Measurements from ENCODE around the gene WDR43. TPM values are rescaled to one million over a fixed set of nuclear protein-coding genes. Genes with fewer than 3 reads are reported as not detected.

The WDR43 gene
- total and polyA plus RNA-seq, 4 donors: 11.1 to 43.1 (median 17.5) TPM

DNA sequence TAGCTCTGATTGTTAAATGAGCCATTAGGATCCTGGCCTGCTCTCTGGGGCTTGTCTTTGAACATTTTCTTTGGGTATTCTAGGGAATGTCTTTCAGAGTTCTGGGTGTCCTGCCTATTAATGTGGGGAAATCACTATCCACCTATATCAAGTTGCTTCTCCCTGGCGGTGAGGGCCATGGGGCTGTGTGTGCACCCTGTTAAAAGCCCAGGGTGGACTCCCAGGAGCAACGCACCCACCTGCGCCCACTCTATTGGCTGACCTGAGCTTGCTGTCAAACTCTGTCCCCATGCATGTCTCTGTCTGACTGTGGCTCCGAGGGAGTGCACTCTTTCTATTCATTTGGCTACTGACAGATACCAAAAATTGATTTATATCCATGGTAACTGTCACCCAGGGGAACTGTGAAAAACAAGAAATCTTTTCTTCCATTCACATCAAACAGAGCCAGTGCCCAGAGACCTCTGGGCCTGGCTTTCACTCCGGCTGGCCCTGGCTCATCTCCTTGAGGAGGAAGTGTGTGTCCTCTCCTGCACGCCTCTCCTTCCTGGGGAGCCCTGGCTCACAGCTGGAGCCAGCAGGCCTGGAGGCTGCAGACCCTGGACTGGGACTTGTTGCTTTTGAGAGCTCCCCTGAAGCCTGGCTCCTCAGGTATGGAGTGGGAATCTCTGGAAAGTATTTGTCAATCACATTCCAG is 76.1 kb downstream of the WDR43 start:
- no peak overlapping the region for H3K4me3 ChIP-seq (ENCODE audit: low read depth in 1 of 3, low read length in 3 of 3)
- no peak for TF ChIP-seq HNF4A (conservative IDR thresholded peaks at IDR 0.05)
- TF ChIP-seq FOXA2 (IDR thresholded peaks at IDR 0.05): no peak
- no peak for TF ChIP-seq FOXA1 (IDR thresholded peaks at IDR 0.05)
- TF ChIP-seq SP1 (IDR thresholded peaks at IDR 0.05): no peak
- no peak for TF ChIP-seq YY1 (IDR thresholded peaks at IDR 0.05)
- no peak for TF ChIP-seq JUND (IDR thresholded peaks at IDR 0.05)
- TF ChIP-seq HNF4G (IDR thresholded peaks at IDR 0.05): no peak
- TF ChIP-seq, protein P1, sequence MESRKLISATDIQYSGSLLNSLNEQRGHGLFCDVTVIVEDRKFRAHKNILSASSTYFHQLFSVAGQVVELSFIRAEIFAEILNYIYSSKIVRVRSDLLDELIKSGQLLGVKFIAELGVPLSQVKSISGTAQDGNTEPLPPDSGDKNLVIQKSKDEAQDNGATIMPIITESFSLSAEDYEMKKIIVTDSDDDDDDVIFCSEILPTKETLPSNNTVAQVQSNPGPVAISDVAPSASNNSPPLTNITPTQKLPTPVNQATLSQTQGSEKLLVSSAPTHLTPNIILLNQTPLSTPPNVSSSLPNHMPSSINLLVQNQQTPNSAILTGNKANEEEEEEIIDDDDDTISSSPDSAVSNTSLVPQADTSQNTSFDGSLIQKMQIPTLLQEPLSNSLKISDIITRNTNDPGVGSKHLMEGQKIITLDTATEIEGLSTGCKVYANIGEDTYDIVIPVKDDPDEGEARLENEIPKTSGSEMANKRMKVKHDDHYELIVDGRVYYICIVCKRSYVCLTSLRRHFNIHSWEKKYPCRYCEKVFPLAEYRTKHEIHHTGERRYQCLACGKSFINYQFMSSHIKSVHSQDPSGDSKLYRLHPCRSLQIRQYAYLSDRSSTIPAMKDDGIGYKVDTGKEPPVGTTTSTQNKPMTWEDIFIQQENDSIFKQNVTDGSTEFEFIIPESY (IDR thresholded peaks at IDR 0.05): no peak
- TF ChIP-seq EGR1 (IDR thresholded peaks at IDR 0.05; ENCODE audit: low read depth in 2 of 2): no peak
- TF ChIP-seq, protein P2, sequence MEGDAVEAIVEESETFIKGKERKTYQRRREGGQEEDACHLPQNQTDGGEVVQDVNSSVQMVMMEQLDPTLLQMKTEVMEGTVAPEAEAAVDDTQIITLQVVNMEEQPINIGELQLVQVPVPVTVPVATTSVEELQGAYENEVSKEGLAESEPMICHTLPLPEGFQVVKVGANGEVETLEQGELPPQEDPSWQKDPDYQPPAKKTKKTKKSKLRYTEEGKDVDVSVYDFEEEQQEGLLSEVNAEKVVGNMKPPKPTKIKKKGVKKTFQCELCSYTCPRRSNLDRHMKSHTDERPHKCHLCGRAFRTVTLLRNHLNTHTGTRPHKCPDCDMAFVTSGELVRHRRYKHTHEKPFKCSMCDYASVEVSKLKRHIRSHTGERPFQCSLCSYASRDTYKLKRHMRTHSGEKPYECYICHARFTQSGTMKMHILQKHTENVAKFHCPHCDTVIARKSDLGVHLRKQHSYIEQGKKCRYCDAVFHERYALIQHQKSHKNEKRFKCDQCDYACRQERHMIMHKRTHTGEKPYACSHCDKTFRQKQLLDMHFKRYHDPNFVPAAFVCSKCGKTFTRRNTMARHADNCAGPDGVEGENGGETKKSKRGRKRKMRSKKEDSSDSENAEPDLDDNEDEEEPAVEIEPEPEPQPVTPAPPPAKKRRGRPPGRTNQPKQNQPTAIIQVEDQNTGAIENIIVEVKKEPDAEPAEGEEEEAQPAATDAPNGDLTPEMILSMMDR (IDR thresholded peaks at IDR 0.05; ENCODE audit: low read depth, low read length, missing input control): no peak
- TF ChIP-seq RXRA (IDR thresholded peaks at IDR 0.05): no peak
- no peak for TF ChIP-seq TAF1 (conservative IDR thresholded peaks at IDR 0.05)
- no peak for TF ChIP-seq RAD21 (IDR thresholded peaks at IDR 0.05)
- TF ChIP-seq NR2F2 (IDR thresholded peaks at IDR 0.05): no peak
- TF ChIP-seq, protein P3, sequence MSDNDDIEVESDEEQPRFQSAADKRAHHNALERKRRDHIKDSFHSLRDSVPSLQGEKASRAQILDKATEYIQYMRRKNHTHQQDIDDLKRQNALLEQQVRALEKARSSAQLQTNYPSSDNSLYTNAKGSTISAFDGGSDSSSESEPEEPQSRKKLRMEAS (IDR thresholded peaks at IDR 0.05): no peak
- TF ChIP-seq, protein P4, sequence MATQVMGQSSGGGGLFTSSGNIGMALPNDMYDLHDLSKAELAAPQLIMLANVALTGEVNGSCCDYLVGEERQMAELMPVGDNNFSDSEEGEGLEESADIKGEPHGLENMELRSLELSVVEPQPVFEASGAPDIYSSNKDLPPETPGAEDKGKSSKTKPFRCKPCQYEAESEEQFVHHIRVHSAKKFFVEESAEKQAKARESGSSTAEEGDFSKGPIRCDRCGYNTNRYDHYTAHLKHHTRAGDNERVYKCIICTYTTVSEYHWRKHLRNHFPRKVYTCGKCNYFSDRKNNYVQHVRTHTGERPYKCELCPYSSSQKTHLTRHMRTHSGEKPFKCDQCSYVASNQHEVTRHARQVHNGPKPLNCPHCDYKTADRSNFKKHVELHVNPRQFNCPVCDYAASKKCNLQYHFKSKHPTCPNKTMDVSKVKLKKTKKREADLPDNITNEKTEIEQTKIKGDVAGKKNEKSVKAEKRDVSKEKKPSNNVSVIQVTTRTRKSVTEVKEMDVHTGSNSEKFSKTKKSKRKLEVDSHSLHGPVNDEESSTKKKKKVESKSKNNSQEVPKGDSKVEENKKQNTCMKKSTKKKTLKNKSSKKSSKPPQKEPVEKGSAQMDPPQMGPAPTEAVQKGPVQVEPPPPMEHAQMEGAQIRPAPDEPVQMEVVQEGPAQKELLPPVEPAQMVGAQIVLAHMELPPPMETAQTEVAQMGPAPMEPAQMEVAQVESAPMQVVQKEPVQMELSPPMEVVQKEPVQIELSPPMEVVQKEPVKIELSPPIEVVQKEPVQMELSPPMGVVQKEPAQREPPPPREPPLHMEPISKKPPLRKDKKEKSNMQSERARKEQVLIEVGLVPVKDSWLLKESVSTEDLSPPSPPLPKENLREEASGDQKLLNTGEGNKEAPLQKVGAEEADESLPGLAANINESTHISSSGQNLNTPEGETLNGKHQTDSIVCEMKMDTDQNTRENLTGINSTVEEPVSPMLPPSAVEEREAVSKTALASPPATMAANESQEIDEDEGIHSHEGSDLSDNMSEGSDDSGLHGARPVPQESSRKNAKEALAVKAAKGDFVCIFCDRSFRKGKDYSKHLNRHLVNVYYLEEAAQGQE (IDR thresholded peaks at IDR 0.05): no peak
- TF ChIP-seq, protein P5, sequence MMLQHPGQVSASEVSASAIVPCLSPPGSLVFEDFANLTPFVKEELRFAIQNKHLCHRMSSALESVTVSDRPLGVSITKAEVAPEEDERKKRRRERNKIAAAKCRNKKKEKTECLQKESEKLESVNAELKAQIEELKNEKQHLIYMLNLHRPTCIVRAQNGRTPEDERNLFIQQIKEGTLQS (IDR thresholded peaks at IDR 0.05): no peak
- no peak for TF ChIP-seq GABPA (IDR thresholded peaks at IDR 0.05 in 1 of 2, conservative IDR thresholded peaks at IDR 0.05 in 1 of 2)
- H3K36me3 ChIP-seq (ENCODE audit: control insufficient read depth in 4 of 4, insufficient read depth in 3 of 4, low read depth in 1 of 4, low read length in 3 of 4): no peaks in the 10 kb centered on the region
- H3K9me3 ChIP-seq (ENCODE audit: control insufficient read depth in 4 of 4, low read length in 3 of 4): no peaks in the 10 kb centered on the region
- no peak overlapping the region for H3K9ac ChIP-seq (ENCODE audit: low read depth in 1 of 2, low read length in 2 of 2)
- no peak overlapping the region for H3K27ac ChIP-seq (ENCODE audit: low read depth in 1 of 2, low read length in 2 of 2)
- H3K27me3 ChIP-seq (ENCODE audit: control insufficient read depth in 4 of 4, insufficient read depth in 4 of 4, low read length in 3 of 4): no peaks in the 10 kb centered on the region
- H3K4me1 ChIP-seq (ENCODE audit: control insufficient read depth in 4 of 4, insufficient read depth in 4 of 4, low read length in 3 of 4): no peaks in the 10 kb centered on the region
- WGBS: 89% methylated on average over 6 of the region's 6 CpGs
- no peak for DNase-seq (ENCODE audit: low spot score)

Measured in liver (tissue), 9 donors.